ENCODE results near the gene PSMA6. TPM values are rescaled to one million over a fixed set of nuclear protein-coding genes. Genes with fewer than 3 reads are reported as not detected.
A peak's percentile ranks its signal among the peaks of the same experiment; 100 is the strongest.

The PSMA6 gene
- total and polyA plus RNA-seq, 2 experiments from 2014 or later: 216 to 296 TPM

DNA sequence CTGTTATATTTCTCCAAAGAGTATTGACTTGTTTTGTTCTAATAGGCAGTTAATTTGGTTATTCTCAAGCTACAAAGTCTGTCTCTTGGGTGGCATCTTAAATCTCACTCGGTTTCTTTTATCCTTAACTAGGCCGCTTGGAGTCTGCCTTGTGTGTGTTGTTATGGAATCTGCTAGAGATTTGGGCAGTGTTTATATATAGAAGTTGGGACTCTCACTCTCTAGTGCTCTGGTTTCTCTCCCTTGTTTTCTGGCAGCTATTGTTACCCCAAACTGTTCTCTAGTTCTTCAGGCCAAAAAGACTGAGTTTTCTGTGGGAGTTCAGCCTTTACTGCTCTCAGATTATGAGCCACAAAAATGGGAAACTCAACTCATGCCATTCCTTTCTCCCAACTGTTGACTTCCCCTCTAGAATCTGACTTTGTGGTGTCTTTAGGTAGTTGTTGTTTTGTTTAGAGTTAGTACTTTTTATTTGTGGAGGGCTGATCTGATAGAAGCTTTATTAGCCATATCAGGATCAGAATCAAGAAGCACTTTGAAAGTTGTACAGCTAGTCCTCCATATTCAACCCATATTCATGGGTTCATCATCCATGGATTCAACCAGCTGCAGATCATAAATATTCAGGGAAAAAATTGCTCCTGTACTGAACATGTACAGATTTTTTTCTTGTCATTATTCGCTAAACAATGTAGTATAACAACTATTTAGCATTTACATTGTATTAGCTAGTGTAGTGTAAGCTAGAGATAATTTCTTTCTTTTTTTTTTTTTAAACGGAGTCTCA, 11.2 kb downstream of the PSMA6 start:
- no peaks in the 10 kb centered on the region for H3K27me3 ChIP-seq (ENCODE audit: insufficient read depth)
- Mint-ChIP-seq H3K27me3 (ENCODE audit: insufficient read depth, low read depth, poor library complexity) (peaks cover 3% of the 10 kb centered on the region), H3K36me3 (ENCODE audit: low read depth) (peaks cover 19% of the 10 kb centered on the region; the same call in 2 of the 3 replicates), H3K27ac (peak overlapping the region; percentile 69; the same call in 1 of the 2 replicates), H3K4me1 (peaks cover 2% of the 10 kb centered on the region; the same call in 1 of the 3 replicates), H3K9me3 (no peaks in the 10 kb centered on the region), H3K4me3 (no peak overlapping the region)
- no peaks in the 10 kb centered on the region for H3K36me3 ChIP-seq (ENCODE audit: insufficient read depth)
- no peak for TF ChIP-seq CREB1 (CRISPR knock-in tag; IDR thresholded peaks at IDR 0.05; ENCODE audit: low read depth)
- no peak for TF ChIP-seq EZH2phosphoT487 (IDR thresholded peaks at IDR 0.05; ENCODE audit: unreplicated experiment)
- no peak for TF ChIP-seq STAT1 (IDR thresholded peaks at IDR 0.05; ENCODE audit: unreplicated experiment)
- TF ChIP-seq JUNB (IDR thresholded peaks at IDR 0.05; ENCODE audit: unreplicated experiment): no peak
- no peak for TF ChIP-seq ZNF331 (CRISPR knock-in tag; IDR thresholded peaks at IDR 0.05; ENCODE audit: low read depth)
- TF ChIP-seq, protein P1, sequence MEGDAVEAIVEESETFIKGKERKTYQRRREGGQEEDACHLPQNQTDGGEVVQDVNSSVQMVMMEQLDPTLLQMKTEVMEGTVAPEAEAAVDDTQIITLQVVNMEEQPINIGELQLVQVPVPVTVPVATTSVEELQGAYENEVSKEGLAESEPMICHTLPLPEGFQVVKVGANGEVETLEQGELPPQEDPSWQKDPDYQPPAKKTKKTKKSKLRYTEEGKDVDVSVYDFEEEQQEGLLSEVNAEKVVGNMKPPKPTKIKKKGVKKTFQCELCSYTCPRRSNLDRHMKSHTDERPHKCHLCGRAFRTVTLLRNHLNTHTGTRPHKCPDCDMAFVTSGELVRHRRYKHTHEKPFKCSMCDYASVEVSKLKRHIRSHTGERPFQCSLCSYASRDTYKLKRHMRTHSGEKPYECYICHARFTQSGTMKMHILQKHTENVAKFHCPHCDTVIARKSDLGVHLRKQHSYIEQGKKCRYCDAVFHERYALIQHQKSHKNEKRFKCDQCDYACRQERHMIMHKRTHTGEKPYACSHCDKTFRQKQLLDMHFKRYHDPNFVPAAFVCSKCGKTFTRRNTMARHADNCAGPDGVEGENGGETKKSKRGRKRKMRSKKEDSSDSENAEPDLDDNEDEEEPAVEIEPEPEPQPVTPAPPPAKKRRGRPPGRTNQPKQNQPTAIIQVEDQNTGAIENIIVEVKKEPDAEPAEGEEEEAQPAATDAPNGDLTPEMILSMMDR (conservative IDR thresholded peaks at IDR 0.05; ENCODE audit: low read depth in 2 of 2): no peak
- TF ChIP-seq, protein P2, sequence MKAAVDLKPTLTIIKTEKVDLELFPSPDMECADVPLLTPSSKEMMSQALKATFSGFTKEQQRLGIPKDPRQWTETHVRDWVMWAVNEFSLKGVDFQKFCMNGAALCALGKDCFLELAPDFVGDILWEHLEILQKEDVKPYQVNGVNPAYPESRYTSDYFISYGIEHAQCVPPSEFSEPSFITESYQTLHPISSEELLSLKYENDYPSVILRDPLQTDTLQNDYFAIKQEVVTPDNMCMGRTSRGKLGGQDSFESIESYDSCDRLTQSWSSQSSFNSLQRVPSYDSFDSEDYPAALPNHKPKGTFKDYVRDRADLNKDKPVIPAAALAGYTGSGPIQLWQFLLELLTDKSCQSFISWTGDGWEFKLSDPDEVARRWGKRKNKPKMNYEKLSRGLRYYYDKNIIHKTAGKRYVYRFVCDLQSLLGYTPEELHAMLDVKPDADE (IDR thresholded peaks at IDR 0.05): no peak
- TF ChIP-seq, protein P3, sequence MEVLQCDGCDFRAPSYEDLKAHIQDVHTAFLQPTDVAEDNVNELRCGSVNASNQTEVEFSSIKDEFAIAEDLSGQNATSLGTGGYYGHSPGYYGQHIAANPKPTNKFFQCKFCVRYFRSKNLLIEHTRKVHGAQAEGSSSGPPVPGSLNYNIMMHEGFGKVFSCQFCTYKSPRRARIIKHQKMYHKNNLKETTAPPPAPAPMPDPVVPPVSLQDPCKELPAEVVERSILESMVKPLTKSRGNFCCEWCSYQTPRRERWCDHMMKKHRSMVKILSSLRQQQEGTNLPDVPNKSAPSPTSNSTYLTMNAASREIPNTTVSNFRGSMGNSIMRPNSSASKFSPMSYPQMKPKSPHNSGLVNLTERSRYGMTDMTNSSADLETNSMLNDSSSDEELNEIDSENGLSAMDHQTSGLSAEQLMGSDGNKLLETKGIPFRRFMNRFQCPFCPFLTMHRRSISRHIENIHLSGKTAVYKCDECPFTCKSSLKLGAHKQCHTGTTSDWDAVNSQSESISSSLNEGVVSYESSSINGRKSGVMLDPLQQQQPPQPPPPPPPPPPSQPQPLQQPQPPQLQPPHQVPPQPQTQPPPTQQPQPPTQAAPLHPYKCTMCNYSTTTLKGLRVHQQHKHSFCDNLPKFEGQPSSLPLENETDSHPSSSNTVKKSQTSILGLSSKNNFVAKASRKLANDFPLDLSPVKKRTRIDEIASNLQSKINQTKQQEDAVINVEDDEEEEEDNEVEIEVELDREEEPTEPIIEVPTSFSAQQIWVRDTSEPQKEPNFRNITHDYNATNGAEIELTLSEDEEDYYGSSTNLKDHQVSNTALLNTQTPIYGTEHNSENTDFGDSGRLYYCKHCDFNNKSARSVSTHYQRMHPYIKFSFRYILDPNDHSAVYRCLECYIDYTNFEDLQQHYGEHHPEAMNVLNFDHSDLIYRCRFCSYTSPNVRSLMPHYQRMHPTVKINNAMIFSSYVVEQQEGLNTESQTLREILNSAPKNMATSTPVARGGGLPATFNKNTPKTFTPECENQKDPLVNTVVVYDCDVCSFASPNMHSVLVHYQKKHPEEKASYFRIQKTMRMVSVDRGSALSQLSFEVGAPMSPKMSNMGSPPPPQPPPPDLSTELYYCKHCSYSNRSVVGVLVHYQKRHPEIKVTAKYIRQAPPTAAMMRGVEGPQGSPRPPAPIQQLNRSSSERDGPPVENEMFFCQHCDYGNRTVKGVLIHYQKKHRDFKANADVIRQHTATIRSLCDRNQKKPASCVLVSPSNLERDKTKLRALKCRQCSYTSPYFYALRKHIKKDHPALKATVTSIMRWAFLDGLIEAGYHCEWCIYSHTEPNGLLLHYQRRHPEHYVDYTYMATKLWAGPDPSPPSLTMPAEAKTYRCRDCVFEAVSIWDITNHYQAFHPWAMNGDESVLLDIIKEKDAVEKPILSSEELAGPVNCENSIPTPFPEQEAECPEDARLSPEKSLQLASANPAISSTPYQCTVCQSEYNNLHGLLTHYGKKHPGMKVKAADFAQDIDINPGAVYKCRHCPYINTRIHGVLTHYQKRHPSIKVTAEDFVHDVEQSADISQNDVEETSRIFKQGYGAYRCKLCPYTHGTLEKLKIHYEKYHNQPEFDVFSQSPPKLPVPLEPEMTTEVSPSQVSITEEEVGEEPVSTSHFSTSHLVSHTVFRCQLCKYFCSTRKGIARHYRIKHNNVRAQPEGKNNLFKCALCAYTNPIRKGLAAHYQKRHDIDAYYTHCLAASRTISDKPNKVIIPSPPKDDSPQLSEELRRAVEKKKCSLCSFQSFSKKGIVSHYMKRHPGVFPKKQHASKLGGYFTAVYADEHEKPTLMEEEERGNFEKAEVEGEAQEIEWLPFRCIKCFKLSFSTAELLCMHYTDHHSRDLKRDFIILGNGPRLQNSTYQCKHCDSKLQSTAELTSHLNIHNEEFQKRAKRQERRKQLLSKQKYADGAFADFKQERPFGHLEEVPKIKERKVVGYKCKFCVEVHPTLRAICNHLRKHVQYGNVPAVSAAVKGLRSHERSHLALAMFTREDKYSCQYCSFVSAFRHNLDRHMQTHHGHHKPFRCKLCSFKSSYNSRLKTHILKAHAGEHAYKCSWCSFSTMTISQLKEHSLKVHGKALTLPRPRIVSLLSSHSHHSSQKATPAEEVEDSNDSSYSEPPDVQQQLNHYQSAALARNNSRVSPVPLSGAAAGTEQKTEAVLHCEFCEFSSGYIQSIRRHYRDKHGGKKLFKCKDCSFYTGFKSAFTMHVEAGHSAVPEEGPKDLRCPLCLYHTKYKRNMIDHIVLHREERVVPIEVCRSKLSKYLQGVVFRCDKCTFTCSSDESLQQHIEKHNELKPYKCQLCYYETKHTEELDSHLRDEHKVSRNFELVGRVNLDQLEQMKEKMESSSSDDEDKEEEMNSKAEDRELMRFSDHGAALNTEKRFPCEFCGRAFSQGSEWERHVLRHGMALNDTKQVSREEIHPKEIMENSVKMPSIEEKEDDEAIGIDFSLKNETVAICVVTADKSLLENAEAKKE (CRISPR knock-in tag; IDR thresholded peaks at IDR 0.05): no peak
- TF ChIP-seq EZH2 (IDR thresholded peaks at IDR 0.05; ENCODE audit: low read depth, unreplicated experiment): no peak
- ATAC-seq: no peak
- H4K20me1 ChIP-seq (replicated peaks; ENCODE audit: insufficient read depth): peaks cover 16% of the 10 kb centered on the region
- H3K27ac ChIP-seq (ENCODE audit: low read depth): 0 out of 2 replicates have a peak overlapping the region, but pooled peaks have one; percentile 23
- H2AFZ ChIP-seq: no peak overlapping the region
- peaks cover 97% of the 10 kb centered on the region for H3K79me2 ChIP-seq (replicated peaks; ENCODE audit: insufficient read depth)
- no peak overlapping the region for H3K4me2 ChIP-seq
- no peaks in the 10 kb centered on the region for H3K4me1 ChIP-seq (ENCODE audit: insufficient read depth)
- H3K4me3 ChIP-seq: no peak overlapping the region
- no peak for DNase-seq (ENCODE audit: low spot score)
- H3K9me2 ChIP-seq (ENCODE audit: insufficient read depth): no peaks in the 10 kb centered on the region
- no peaks in the 10 kb centered on the region for H3F3A ChIP-seq (replicated peaks; ENCODE audit: low read depth)

All from GM23338 (cell line).